ENCODE data around the gene NEDD4L. TPM values are rescaled to one million over a fixed set of nuclear protein-coding genes. Genes with fewer than 3 reads are reported as not detected.

The NEDD4L gene
- total and polyA plus RNA-seq, 4 donors, result 10.2 to 20.3 (median 13.2) TPM

GRCh38 chr18:58392324-58393000, 348.4 kb downstream of the NEDD4L start:
- no peak for DNase-seq (ENCODE audit: low spot score)
- peaks cover 0 to 8% (median 3%) of the 10 kb centered on the region in 4 donors for H3K36me3 ChIP-seq (ENCODE audit: control insufficient read depth in 4 of 4, insufficient read depth in 3 of 4, low read depth in 1 of 4, low read length in 3 of 4)

More at GRCh38 chr18:58392324-58393000, 348.4 kb downstream of the NEDD4L start:
- TF ChIP-seq REST (IDR thresholded peaks at IDR 0.05), result no peak
- no peak for TF ChIP-seq FOXA2 (IDR thresholded peaks at IDR 0.05)
- TF ChIP-seq CTCF (IDR thresholded peaks at IDR 0.05; ENCODE audit: low read depth, low read length, missing input control), result no peak
- TF ChIP-seq GABPA (IDR thresholded peaks at IDR 0.05 in 1 of 2, conservative IDR thresholded peaks at IDR 0.05 in 1 of 2), result no peak
- no peak for TF ChIP-seq EGR1 (IDR thresholded peaks at IDR 0.05; ENCODE audit: low read depth in 2 of 2)
- no peak for TF ChIP-seq RAD21 (IDR thresholded peaks at IDR 0.05)
- no peak for TF ChIP-seq SP1 (IDR thresholded peaks at IDR 0.05)
- no peak for TF ChIP-seq MAX (IDR thresholded peaks at IDR 0.05)
- TF ChIP-seq YY1 (IDR thresholded peaks at IDR 0.05), result no peak
- TF ChIP-seq NR2F2 (IDR thresholded peaks at IDR 0.05), result no peak
- no peak for TF ChIP-seq ATF3 (IDR thresholded peaks at IDR 0.05)
- TF ChIP-seq JUND (IDR thresholded peaks at IDR 0.05), result no peak
- no peak for TF ChIP-seq HNF4A (conservative IDR thresholded peaks at IDR 0.05)
- TF ChIP-seq ZBTB33 (IDR thresholded peaks at IDR 0.05), result no peak
- 93% methylated on average over 11 of the region's 11 CpGs for WGBS
- H3K27me3 ChIP-seq (ENCODE audit: control insufficient read depth in 4 of 4, insufficient read depth in 4 of 4, low read length in 3 of 4), result no peaks in the 10 kb centered on the region
- H3K9ac ChIP-seq (ENCODE audit: low read depth in 1 of 2, low read length in 2 of 2), result no peak overlapping the region
- H3K4me1 ChIP-seq (ENCODE audit: control insufficient read depth in 4 of 4, insufficient read depth in 4 of 4, low read length in 3 of 4), result no peaks in the 10 kb centered on the region
- no peak overlapping the region for H3K27ac ChIP-seq (ENCODE audit: low read depth in 1 of 2, low read length in 2 of 2)
- H3K4me3 ChIP-seq (ENCODE audit: low read depth in 1 of 3, low read length in 3 of 3), result no peak overlapping the region
- H3K9me3 ChIP-seq (ENCODE audit: control insufficient read depth in 4 of 4, low read length in 3 of 4), result no peaks in the 10 kb centered on the region

Data from liver (tissue), 9 donors.